Endothelial cell (in vitro differentiated cells): ENCODE data around the gene MSANTD1. TPM values are rescaled to one million over a fixed set of nuclear protein-coding genes. Genes with fewer than 3 reads are reported as not detected.

Experiments used
- DNase-seq: peaks from one replicate; pipeline ENCODE4 v3.0.0; 2021; ENCODE audit warnings: low spot score
- H3K27ac Mint-ChIP-seq: one replicate; pipeline ENCODE4 v1.8.0; 2021; ENCODE audit warnings: mixed read lengths, inconsistent platforms; ENCODE audit not compliant: unreplicated experiment
- H3K27me3 Mint-ChIP-seq: one replicate; pipeline ENCODE4 v1.8.0; 2021; ENCODE audit warnings: mild to moderate bottlenecking, moderate library complexity, mixed read lengths, inconsistent platforms; ENCODE audit not compliant: unreplicated experiment
- H3K36me3 Mint-ChIP-seq: one replicate; pipeline ENCODE4 v1.8.0; 2021; ENCODE audit warnings: mild to moderate bottlenecking, low read depth, mixed read lengths, inconsistent platforms; ENCODE audit not compliant: unreplicated experiment
- H3K4me1 Mint-ChIP-seq: one replicate; pipeline ENCODE4 v1.8.0; 2021; ENCODE audit warnings: mild to moderate bottlenecking, mixed read lengths, inconsistent platforms; ENCODE audit not compliant: unreplicated experiment
- H3K4me3 Mint-ChIP-seq: one replicate; pipeline ENCODE4 v1.8.0; 2021; ENCODE audit warnings: mild to moderate bottlenecking, mixed read lengths, inconsistent platforms; ENCODE audit not compliant: unreplicated experiment
- H3K9me3 Mint-ChIP-seq: one replicate; pipeline ENCODE4 v1.8.0; 2021; ENCODE audit warnings: mixed read lengths, inconsistent platforms; ENCODE audit not compliant: unreplicated experiment
- CTCF ChIP-seq: fragments of 200-600 bp; sonication (generic); IDR thresholded peaks from one replicate; pipeline ENCODE4 v1.5.0; 2021; ENCODE audit warnings: antibody characterized with exemption; ENCODE audit not compliant: unreplicated experiment
- total RNA-seq: library from RNA; stranded (reverse); fragmentation: NEBNext Ultra II Directional; extraction: Animal tissue kit (Norgen Biotek cat#: 25700); gene quantifications from one replicate; pipeline ENCODE4 v1.2.1, GENCODE V29; 2021; ENCODE audit not compliant: unreplicated experiment

The MSANTD1 gene
- total RNA-seq, 1 donor from 2014 or later: 0.97 TPM

- H3K9me3 Mint-ChIP-seq: no peaks in the 10 kb centered on the region
- no peaks in the 10 kb centered on the region for H3K4me1 Mint-ChIP-seq
- no peak overlapping the region for H3K4me3 Mint-ChIP-seq
- H3K27me3 Mint-ChIP-seq: peaks cover 19% of the 10 kb centered on the region
- no peak for TF ChIP-seq CTCF
- no peak overlapping the region for H3K27ac Mint-ChIP-seq
- H3K36me3 Mint-ChIP-seq: peaks cover 37% of the 10 kb centered on the region
- DNase-seq: no peak
These were observed 9.7 kb upstream of the MSANTD1 start for GRCh38 chr4:3239303-3239702.

GRCh38 chr4:3239998-3240920 is 8.7 kb upstream of the MSANTD1 start:
- H3K27me3 Mint-ChIP-seq: peaks cover 12% of the 10 kb centered on the region
- peaks cover 31% of the 10 kb centered on the region for H3K36me3 Mint-ChIP-seq
- no peak for TF ChIP-seq CTCF
- no peaks in the 10 kb centered on the region for H3K9me3 Mint-ChIP-seq
- H3K27ac Mint-ChIP-seq: no peak overlapping the region
- H3K4me3 Mint-ChIP-seq: no peak overlapping the region
- no peaks in the 10 kb centered on the region for H3K4me1 Mint-ChIP-seq
- no peak for DNase-seq

GRCh38 chr4:3240936-3241522 is 7.9 kb upstream of the MSANTD1 start:
- H3K27ac Mint-ChIP-seq: no peak overlapping the region
- no peaks in the 10 kb centered on the region for H3K9me3 Mint-ChIP-seq
- peaks cover 31% of the 10 kb centered on the region for H3K36me3 Mint-ChIP-seq
- peaks cover 11% of the 10 kb centered on the region for H3K27me3 Mint-ChIP-seq
- H3K4me3 Mint-ChIP-seq: no peak overlapping the region
- no peak for DNase-seq
- no peaks in the 10 kb centered on the region for H3K4me1 Mint-ChIP-seq
- no peak for TF ChIP-seq CTCF

- Mint-ChIP-seq H3K27ac (peak overlapping the region; percentile 20), H3K4me3 (peak overlapping the region; percentile 44), H3K4me1 (no peaks in the 10 kb centered on the region)
These were observed 6.9 kb upstream of the MSANTD1 start for GRCh38 chr4:3241898-3242524.

More at GRCh38 chr4:3241898-3242524, 6.9 kb upstream of the MSANTD1 start:
- Mint-ChIP-seq H3K36me3 (peaks cover 31% of the 10 kb centered on the region), H3K27me3 (peaks cover 11% of the 10 kb centered on the region), H3K9me3 (no peaks in the 10 kb centered on the region)
- DNase-seq: no peak
- TF ChIP-seq CTCF: no peak
